ENCODE measurements around the gene FIBCD1.
"Not testable (repeated sequence)": the region's sequence is repeated elsewhere in the genome, so short reads cannot be mapped to it uniquely, and the experiment has no call there.

FIBCD1 gene

DNA sequence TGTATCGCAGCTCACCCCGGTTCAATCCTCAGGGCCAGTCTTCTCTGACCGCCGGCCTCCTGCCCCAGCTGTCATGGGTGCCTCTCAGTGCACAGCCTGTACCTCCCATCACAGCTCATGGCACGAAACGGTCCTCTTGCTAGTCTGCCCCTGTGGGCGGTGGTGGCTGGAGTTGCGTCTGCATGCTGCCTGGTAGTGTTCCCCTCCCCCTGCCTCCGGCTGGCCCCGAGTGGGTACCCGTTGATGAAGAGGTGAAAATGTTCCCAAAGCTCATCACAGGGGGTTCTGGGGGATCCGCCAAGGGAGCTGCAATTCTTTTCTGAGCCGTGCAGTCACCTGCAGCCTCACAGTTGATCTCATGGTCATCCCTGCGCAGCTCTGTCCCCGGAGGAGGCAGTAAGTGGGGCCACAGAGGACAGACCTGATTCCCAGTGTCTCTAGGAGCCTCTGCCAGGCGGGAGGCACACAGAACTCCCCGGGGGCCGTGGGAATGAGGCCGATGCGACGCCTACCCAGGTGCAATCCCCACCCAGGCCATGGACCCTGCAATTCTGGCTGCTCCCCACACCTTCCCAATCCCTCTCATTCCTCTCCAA, 34.7 kb upstream of the FIBCD1 start:
- DNase-seq = no peak

DNA sequence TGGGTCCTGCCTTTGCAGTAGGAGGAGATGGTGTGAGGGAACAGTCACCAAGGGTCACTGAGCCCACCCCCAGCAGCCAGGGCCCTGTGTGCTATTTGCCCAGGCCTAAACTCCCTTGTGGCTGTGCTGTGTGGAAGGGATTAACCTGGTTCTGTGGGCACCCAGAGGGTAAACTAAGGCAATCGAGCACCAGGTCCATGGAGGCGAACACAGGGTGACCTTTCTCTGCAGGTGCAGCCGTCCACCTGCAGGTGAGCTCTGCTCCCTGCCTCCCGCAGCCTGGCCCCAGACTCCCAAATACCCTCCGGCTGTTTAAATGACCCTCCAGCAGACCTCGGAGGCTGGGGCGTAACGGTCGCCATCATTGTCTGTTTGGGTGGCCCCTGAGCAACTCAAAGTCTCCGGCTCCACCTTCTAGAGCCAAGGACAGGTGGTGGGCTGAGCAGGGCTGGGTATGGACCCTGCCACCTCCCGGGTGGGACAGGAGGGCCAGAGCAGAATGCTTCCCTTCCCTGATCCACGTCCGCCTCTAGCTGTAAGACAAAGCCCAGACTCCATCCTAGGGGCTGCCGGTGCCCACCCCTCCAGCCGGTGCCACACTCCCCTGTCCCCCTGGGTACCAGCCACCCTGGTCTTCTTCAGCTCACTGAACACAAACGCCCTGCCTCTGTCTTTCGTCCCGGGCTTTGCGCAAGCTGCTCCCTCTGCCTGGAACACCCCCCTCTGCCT, 34.1 kb upstream of the FIBCD1 start:
- no peak for DNase-seq

GRCh38 chr9:130972277-130972956, 33.4 kb upstream of the FIBCD1 start:
- no peak for DNase-seq

DNA sequence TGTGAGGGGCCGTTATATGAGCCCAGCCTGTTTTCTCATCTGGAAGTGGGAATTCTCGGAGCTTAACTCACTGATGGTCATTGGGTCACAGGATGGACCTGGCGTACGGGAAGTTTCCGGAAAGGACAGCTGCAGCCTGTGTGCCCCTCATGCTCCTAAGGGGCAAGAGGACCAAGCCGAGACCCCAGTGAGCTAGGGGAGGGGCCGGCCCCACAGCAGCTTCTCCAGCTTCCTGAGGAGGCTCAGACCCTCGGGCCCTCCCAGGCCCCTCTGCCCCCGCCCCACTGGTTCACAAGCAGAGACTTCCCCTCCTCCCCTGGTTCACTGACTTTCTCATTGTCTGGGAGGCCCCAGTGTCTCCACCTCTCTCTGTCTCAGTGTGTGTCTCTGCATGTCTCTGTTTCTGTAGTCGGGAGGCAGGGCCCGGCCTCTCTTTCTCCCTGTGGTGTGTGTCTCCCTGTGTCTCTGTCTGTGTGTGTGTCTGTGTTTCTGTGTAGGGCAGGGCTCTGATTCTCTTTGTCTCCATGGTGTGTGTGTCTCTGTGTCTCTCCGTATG, 32.3 kb upstream of the FIBCD1 start:
- no peak for DNase-seq

DNA sequence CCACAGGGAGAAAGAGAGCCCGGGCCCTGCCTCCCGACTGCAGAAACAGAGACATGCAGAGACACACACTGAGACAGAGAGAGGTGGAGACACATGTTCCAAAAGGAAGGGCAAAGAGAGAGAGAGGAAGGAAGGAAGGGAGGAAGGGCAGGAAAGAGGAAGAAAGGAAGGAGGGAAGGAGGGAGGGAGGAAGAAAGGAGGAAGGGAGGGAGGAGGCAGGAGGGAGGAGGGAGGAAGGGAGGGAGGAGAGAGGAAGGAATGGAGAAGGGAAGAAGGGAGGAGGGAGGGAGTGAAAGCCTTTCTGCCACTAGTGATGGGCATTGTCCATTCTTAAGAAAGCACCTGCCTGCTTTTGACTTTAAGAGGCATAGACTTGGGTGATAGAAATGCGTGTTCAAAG, 31.8 kb upstream of the FIBCD1 start:
- no peak for DNase-seq

- DNase-seq = no peak
Measured at GRCh38 chr9:130970052-130970451, 31.0 kb upstream of the FIBCD1 start.

GRCh38 chr9:130965680-130966079, 26.6 kb upstream of the FIBCD1 start:
- DNase-seq = no peak

GRCh38 chr9:130963916-130964315, 24.9 kb upstream of the FIBCD1 start:
- no peak for DNase-seq

DNA sequence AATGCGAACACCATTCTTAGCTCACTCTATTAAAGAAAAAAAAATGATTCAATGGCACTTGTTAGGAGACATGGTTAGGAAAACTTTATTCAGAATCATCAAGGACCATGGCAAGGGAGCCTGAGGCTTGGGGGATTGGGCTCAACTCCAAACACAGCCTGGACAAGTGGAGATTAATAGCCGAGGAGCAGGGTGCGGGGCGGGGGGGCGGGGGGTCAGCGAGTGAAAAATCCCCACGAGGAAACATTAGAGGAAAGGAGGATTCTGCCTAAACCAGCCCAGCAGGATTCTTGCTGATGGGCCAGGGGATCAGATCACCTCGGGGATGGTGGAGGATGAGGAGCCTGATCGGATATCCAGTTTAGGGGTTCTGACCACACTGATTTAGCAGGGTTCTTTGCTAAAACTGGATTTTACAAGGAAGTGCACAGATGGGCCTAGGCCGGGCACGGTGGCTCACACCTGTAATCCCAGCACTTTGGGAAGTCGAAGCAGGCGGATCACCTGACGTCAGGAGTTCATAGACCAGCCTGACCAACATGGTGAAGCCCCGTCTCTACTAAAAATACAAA, 24.4 kb upstream of the FIBCD1 start:
- no peak for DNase-seq

GRCh38 chr9:130962418-130963316, 23.6 kb upstream of the FIBCD1 start:
- DNase-seq = no peak

DNA sequence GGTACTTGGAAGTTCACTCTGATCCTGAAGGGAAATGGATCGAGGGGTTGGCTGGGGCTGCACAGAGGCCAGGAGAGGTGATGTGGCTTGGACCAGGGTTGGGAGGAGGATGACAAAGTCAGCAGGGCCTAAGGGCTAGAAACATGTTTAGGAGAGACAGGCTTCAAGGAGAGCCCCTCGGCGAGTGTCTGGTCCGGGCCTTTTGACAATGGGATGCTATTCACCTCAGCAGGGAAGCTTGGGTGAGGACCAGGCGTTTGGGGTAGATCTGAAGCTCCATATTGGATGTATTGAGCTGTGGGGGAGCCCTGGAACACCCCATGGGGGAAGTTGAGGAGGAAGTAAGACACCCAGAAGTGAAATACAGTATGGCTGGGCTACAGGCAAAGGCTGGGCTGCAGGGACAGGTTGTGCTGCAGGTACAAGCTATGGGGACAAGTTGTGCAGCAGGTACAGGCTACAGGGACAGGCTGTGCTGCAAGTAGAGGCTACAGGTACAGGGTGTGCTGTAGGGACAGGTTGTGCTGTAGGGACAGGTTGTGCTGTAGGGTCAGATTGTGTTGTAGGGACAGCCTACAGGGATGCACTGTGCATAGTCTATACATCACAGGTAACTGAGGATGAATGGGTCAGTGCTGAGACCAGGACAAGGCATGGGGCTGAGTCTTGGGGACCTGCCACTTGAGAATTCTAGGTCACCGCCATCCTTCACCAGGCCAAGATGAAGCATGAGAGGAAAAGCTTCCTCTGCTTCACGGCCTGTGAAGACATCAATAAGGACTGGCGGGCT, 22.7 kb upstream of the FIBCD1 start:
- no peak for DNase-seq

DNA sequence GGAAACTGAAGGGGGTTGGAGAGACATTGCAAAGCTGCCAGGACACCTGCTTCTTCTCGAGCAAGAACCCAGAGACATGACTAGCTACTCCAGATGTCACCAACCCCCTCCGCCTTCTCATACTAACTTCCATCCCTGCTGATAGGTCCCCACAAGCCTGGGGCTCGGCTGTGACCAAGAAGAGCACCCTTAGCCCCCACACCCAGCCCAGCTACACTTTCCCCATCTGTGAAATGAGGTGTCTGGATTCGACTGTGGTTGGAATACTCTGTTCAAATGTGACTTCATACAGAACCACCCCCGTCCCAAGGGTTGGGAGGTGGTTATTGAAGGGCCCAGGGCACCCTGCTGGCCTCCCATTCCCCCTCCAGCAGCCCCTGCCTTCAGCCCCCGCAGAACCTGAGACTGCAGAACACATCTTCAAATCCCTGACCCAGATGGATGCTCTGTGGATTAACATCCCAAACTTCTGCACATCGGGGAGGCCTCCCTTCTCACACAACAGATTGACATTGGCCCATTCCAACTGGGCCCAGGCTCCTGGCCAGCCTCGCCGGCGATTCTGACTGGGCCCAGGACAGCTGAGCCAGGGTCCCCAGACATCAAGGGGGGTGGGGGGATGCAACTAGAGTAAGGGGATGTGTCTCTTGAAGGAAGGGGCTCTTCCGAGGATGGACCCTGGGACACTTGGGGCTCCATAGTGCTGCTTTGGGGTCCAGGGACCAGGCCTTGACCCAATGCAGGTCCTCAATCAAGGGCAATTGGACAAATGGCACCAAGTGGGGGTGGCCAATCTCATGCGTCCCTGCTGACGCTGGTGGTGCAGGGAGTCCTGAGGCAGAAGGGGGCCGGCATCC, 21.7 kb upstream of the FIBCD1 start:
- no peak for DNase-seq

- DNase-seq = no peak
Measured at GRCh38 chr9:130959809-130960334, 20.8 kb upstream of the FIBCD1 start.

GRCh38 chr9:130958564-130958963, 19.5 kb upstream of the FIBCD1 start:
- not testable (repeated sequence) for DNase-seq

- no peak for DNase-seq
Measured at GRCh38 chr9:130957451-130958203, 18.6 kb upstream of the FIBCD1 start.

DNA sequence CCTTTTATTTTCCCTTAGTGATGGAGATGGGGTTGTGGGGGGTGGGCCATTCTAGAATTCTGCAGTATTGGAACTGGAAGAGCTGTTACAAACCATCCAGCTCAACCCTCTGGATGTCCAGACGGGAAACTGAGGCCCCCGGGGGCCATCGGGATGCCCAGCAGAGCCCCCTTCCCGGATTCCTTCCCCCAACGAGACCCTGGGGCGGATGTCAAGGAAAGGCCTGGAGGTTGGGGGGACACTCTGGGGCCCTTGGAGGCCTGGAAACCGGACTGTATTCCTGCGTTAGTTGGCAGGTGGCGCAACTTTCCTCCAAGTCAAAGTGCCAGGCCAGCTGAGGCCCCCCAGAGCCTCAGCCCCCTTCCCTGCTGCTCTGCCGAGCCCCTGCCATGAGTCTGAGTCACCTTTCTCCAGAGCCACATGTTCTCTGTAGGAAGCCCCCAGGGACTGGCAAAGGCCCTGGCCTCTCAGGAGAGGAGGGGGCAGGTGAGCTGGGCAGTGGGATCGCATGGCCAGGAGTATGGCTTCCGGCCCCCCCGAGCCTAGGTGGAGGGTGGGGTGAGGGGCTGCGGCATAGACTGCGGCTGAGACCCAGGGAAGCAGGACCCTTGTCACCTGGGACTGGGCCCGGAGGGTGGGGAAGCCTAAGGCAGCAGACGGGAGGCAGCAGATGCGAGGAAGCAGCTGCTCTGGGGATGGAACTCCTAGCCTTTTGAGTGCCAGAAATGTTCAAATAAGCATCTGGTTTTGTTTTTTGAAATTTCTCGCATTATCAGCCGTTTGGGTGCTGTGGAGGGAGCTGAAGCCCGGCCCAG, 17.8 kb upstream of the FIBCD1 start:
- DNase-seq = no peak

DNA sequence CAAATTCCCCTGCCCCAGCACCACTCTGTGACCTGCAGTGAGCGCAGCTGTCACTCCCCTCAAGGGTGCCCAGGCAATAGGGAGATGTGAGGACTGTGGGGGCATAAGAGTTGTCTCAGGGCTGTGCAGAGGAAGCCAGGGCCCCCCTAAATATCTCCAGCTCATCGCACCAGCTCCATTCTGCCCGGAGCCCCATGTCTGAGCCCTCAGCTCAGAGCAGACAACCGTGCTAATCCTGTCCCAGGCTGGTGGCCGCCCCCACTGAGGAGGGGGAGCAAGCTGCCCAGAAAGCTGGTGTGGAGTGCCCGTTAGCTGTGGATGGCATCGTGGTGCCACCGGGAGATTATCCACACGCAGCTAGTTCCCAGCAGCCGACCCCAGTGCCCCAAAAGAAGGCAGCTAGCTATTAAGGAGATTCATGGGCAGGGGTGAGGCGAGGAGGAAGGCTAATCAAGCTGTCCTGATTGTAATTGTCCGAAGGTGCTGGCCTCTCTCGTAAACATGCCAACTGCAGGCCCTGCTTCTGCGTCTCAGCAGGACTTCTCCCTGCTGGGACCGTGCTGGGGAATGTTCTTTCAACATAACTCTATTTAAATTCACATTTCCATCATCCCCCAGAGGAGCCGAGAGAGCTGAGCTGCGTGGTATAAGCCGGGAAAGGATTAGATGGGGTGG, 17.0 kb upstream of the FIBCD1 start:
- no peak for DNase-seq

DNA sequence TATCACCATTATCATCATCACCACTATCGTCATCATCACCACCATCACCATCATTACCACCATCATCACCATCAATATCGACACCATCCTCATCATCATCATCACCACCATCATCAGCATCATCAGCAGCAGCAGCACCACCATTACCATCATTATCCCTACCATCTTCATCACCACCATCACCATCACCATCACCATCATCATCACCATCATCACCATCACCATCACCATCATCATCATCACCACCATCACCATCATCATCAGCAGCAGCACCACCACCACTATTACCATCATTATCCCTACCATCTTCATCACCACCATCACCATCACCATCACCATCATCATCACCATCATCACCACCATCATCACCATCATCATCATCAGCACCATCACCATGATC, 15.9 kb upstream of the FIBCD1 start:
- DNase-seq = not testable (repeated sequence)
